Mesendoderm (in vitro differentiated cells): ENCODE results near the gene ASCC2.
A peak's percentile ranks its signal among the peaks of the same experiment; 100 is the strongest.

Experiments
- DNase-seq: peaks from one replicate; pipeline ENCODE4 v3.0.0; 2013
- H2AK5ac ChIP-seq: 2 replicates; pipeline ENCODE4 v1.6.1; 2013; ENCODE audit warnings: low read length, inconsistent platforms
- H2BK120ac ChIP-seq: 2 replicates; pipeline ENCODE4 v1.6.1; 2013; ENCODE audit warnings: low read depth, mild to moderate bottlenecking, low read length, moderate library complexity, mixed read lengths
- H2BK15ac ChIP-seq: replicated peaks from 2 replicates; pipeline ENCODE4 v1.6.1; 2013; ENCODE audit warnings: low read depth, mild to moderate bottlenecking, moderate library complexity
- H2BK5ac ChIP-seq: 2 replicates; pipeline ENCODE4 v1.6.1; 2013; ENCODE audit warnings: low read length, inconsistent platforms
- H3K18ac ChIP-seq: 2 replicates; pipeline ENCODE4 v1.6.1; 2013; ENCODE audit warnings: mild to moderate bottlenecking, low read length, mixed read lengths
- H3K23ac ChIP-seq: one replicate; pipeline ENCODE4 v1.6.1; 2013; ENCODE audit warnings: low read length
- H3K27ac ChIP-seq: 2 replicates; pipeline ENCODE4 v1.5.1; 2013; ENCODE audit warnings: low read depth, mild to moderate bottlenecking, inconsistent platforms, low read length, moderate library complexity
- H3K27me3 ChIP-seq: 2 replicates; pipeline ENCODE4 v1.6.1; 2013; ENCODE audit warnings: low read length, control low read depth, mild to moderate bottlenecking, inconsistent platforms; ENCODE audit not compliant: insufficient read depth, poor library complexity
- H3K36me3 ChIP-seq: 2 replicates; pipeline ENCODE4 v1.6.1; 2013; ENCODE audit warnings: low read length, inconsistent platforms; ENCODE audit not compliant: control insufficient read depth, insufficient read depth
- H3K4ac ChIP-seq: one replicate; pipeline ENCODE4 v1.6.1; 2013; ENCODE audit warnings: low read depth, mild to moderate bottlenecking, low read length, moderate library complexity
- H3K4me1 ChIP-seq: 2 replicates; pipeline ENCODE4 v1.6.1; 2013; ENCODE audit warnings: low read depth, low read length, inconsistent platforms; ENCODE audit not compliant: control insufficient read depth
- H3K4me2 ChIP-seq: 2 replicates; pipeline ENCODE4 v1.6.1; 2013; ENCODE audit warnings: low read length
- H3K4me3 ChIP-seq: 2 replicates; pipeline ENCODE4 v1.5.1; 2013; ENCODE audit warnings: mild to moderate bottlenecking, low read length
- H3K56ac ChIP-seq: one replicate; pipeline ENCODE4 v1.6.1; 2013; ENCODE audit warnings: low read length
- H3K79me1 ChIP-seq: 2 replicates; pipeline ENCODE4 v1.6.1; 2013; ENCODE audit warnings: low read length, inconsistent platforms
- H3K79me2 ChIP-seq: 2 replicates; pipeline ENCODE4 v1.6.1; 2013; ENCODE audit warnings: mild to moderate bottlenecking, low read length; ENCODE audit not compliant: control insufficient read depth, insufficient read depth
- H3K9ac ChIP-seq: 2 replicates; pipeline ENCODE4 v1.6.1; 2013; ENCODE audit warnings: low read length, inconsistent platforms
- H4K5ac ChIP-seq: one replicate; pipeline ENCODE4 v1.6.1; 2013; ENCODE audit warnings: low read length
- H4K8ac ChIP-seq: one replicate; pipeline ENCODE4 v1.6.1; 2013; ENCODE audit warnings: low read depth, mild to moderate bottlenecking, control low read depth, low read length, moderate library complexity
- WGBS: extraction: QIAGEN DNeasy Blood & Tissue Kit; methylation state at CpG from one replicate; pipeline ENCODE4 v1.1.7; 2013; ENCODE audit warnings: low lambda C conversion rate, missing lambda C conversion rate; ENCODE audit not compliant: insufficient coverage; ENCODE audit errors: extremely low coverage; 5-methylcytosine and 5-hydroxymethylcytosine counted together

Gene ASCC2

GRCh38 chr22:29782061-29782845 is 55.8 kb downstream of the ASCC2 start:
- WGBS = no CpG with 5 or more reads among the region's 7 CpGs
- no peak overlapping the region for H3K27ac ChIP-seq

GRCh38 chr22:29780748-29781676 is 57.1 kb downstream of the ASCC2 start:
- no peaks in the 10 kb centered on the region for H3K79me2 ChIP-seq
- H3K56ac ChIP-seq = no peak overlapping the region
- WGBS = no CpG with 5 or more reads among the region's 8 CpGs
- no peak overlapping the region for H3K27ac ChIP-seq
- H3K4me1 ChIP-seq = no peaks in the 10 kb centered on the region
- H4K8ac ChIP-seq = no peak overlapping the region
- no peak overlapping the region for H2AK5ac ChIP-seq
- H2BK5ac ChIP-seq = no peak overlapping the region
- no peak overlapping the region for H3K4me3 ChIP-seq
- no peak overlapping the region for H3K18ac ChIP-seq
- no peak overlapping the region for H3K9ac ChIP-seq
- DNase-seq = peak; percentile 50
- H3K4me2 ChIP-seq = no peak overlapping the region
- no peaks in the 10 kb centered on the region for H3K27me3 ChIP-seq
- no peak overlapping the region for H4K5ac ChIP-seq
- H3K23ac ChIP-seq = no peak overlapping the region
- H2BK15ac ChIP-seq = no peak overlapping the region
- no peak overlapping the region for H2BK120ac ChIP-seq
- H3K36me3 ChIP-seq = no peaks in the 10 kb centered on the region
- no peak overlapping the region for H3K4ac ChIP-seq
- H3K79me1 ChIP-seq = no peaks in the 10 kb centered on the region

More at GRCh38 chr22:29782061-29782845, 55.8 kb downstream of the ASCC2 start:
- H3K79me1 ChIP-seq = no peaks in the 10 kb centered on the region
- H2AK5ac ChIP-seq = no peak overlapping the region
- no peak overlapping the region for H2BK5ac ChIP-seq
- no peak overlapping the region for H4K8ac ChIP-seq
- no peaks in the 10 kb centered on the region for H3K79me2 ChIP-seq
- no peak overlapping the region for H3K23ac ChIP-seq
- no peaks in the 10 kb centered on the region for H3K36me3 ChIP-seq
- H2BK120ac ChIP-seq = no peak overlapping the region
- H4K5ac ChIP-seq = no peak overlapping the region
- no peaks in the 10 kb centered on the region for H3K4me1 ChIP-seq
- no peak overlapping the region for H3K4me3 ChIP-seq
- no peak overlapping the region for H3K56ac ChIP-seq
- H3K18ac ChIP-seq = no peak overlapping the region
- no peak overlapping the region for H3K9ac ChIP-seq
- no peak overlapping the region for H3K4ac ChIP-seq
- H3K4me2 ChIP-seq = no peak overlapping the region
- no peaks in the 10 kb centered on the region for H3K27me3 ChIP-seq
- no peak overlapping the region for H2BK15ac ChIP-seq
- DNase-seq = no peak

GRCh38 chr22:29780220-29780619 is 57.9 kb downstream of the ASCC2 start:
- Histone ChIP-seq H2BK120ac (no peak overlapping the region), H3K56ac (no peak overlapping the region), H2BK15ac (no peak overlapping the region), H4K8ac (no peak overlapping the region), H3K79me2 (no peaks in the 10 kb centered on the region), H2AK5ac (no peak overlapping the region), H3K27ac (no peak overlapping the region), H3K4me3 (no peak overlapping the region), H3K4me1 (no peaks in the 10 kb centered on the region), H3K4me2 (no peak overlapping the region), H2BK5ac (no peak overlapping the region), H4K5ac (no peak overlapping the region), H3K36me3 (no peaks in the 10 kb centered on the region), H3K79me1 (no peaks in the 10 kb centered on the region), H3K23ac (no peak overlapping the region), H3K9ac (no peak overlapping the region), H3K27me3 (no peaks in the 10 kb centered on the region), H3K4ac (no peak overlapping the region), H3K18ac (no peak overlapping the region)
- DNase-seq = no peak
- WGBS = no CpG with 5 or more reads among the region's 5 CpGs

GRCh38 chr22:29773233-29773632 is 64.8 kb downstream of the ASCC2 start:
- Histone ChIP-seq H3K9ac (no peak overlapping the region), H3K79me2 (peaks cover 1% of the 10 kb centered on the region), H3K4me1 (peaks cover under 1% of the 10 kb centered on the region), H3K4ac (no peak overlapping the region), H2BK120ac (no peak overlapping the region), H3K18ac (no peak overlapping the region), H2AK5ac (no peak overlapping the region), H3K4me2 (no peak overlapping the region), H3K56ac (no peak overlapping the region), H4K5ac (no peak overlapping the region), H3K4me3 (no peak overlapping the region), H3K27ac (no peak overlapping the region), H3K79me1 (peaks cover 3% of the 10 kb centered on the region), H3K27me3 (no peaks in the 10 kb centered on the region), H2BK5ac (no peak overlapping the region), H3K36me3 (no peaks in the 10 kb centered on the region), H4K8ac (no peak overlapping the region), H3K23ac (no peak overlapping the region), H2BK15ac (no peak overlapping the region)
- WGBS = no CpG with 5 or more reads among the region's 2 CpGs
- DNase-seq = peak; percentile 77

GRCh38 chr22:29772170-29772641 is 65.9 kb downstream of the ASCC2 start:
- Histone ChIP-seq H2BK5ac (no peak overlapping the region), H3K4me2 (no peak overlapping the region), H3K4me3 (no peak overlapping the region), H3K27ac (no peak overlapping the region), H3K56ac (no peak overlapping the region), H3K4ac (no peak overlapping the region), H3K18ac (no peak overlapping the region), H3K79me2 (peaks cover 10% of the 10 kb centered on the region), H4K8ac (no peak overlapping the region), H3K36me3 (no peaks in the 10 kb centered on the region), H3K4me1 (peaks cover 4% of the 10 kb centered on the region), H3K9ac (no peak overlapping the region), H2BK120ac (no peak overlapping the region), H3K23ac (no peak overlapping the region), H2AK5ac (no peak overlapping the region), H3K27me3 (no peaks in the 10 kb centered on the region), H2BK15ac (no peak overlapping the region), H3K79me1 (peaks cover 9% of the 10 kb centered on the region), H4K5ac (no peak overlapping the region)
- DNase-seq = peak; percentile 66
- no CpG with 5 or more reads among the region's 5 CpGs for WGBS
